Measurements from ENCODE around the gene THRB.

DNA sequence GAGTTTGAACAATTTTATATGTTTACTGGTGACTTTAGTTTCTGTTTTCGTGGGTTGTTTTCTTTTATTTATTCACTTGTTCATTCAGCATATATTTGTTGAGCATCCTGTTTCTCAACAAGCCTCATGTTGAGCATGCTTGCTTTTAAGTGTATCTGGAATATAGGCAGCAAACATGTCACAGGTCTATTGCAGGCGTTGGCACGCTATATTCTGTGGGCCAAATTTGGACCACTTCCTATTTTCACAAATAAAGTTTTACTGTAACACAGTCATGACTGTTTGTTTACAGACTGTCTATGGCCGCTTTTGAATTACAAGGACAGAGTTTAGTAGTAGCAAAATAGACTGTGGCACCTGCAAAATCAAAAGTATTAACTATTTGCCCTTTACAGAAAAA is 89.6 kb downstream of the THRB start:
- TF ChIP-seq, protein P1, sequence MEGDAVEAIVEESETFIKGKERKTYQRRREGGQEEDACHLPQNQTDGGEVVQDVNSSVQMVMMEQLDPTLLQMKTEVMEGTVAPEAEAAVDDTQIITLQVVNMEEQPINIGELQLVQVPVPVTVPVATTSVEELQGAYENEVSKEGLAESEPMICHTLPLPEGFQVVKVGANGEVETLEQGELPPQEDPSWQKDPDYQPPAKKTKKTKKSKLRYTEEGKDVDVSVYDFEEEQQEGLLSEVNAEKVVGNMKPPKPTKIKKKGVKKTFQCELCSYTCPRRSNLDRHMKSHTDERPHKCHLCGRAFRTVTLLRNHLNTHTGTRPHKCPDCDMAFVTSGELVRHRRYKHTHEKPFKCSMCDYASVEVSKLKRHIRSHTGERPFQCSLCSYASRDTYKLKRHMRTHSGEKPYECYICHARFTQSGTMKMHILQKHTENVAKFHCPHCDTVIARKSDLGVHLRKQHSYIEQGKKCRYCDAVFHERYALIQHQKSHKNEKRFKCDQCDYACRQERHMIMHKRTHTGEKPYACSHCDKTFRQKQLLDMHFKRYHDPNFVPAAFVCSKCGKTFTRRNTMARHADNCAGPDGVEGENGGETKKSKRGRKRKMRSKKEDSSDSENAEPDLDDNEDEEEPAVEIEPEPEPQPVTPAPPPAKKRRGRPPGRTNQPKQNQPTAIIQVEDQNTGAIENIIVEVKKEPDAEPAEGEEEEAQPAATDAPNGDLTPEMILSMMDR (IDR thresholded peaks at IDR 0.05; ENCODE audit: poor library complexity) = no peak
- TF ChIP-seq EZH2 (IDR thresholded peaks at IDR 0.05; ENCODE audit: borderline replicate concordance) (no peak), EZH2phosphoT487 (IDR thresholded peaks at IDR 0.05; ENCODE audit: low read depth, severe bottlenecking, unreplicated experiment) (no peak)
